ENCODE measurements around the gene GALNT6.

Gene GALNT6

GRCh38 chr12:51371295-51371953, 19.8 kb downstream of the GALNT6 start:
- no peak for DNase-seq (ENCODE audit: low read depth, low spot score)
- H3K4me3 ChIP-seq (ENCODE audit: low read length) = no peak overlapping the region
- no peak overlapping the region for H3K27ac ChIP-seq (ENCODE audit: low read length)
- no peaks in the 10 kb centered on the region for H3K9me3 ChIP-seq (ENCODE audit: control insufficient read depth, insufficient read depth, low read length)
- peaks cover 2% of the 10 kb centered on the region; the same call in 1 of the 2 replicates for H3K4me1 ChIP-seq (ENCODE audit: control insufficient read depth, insufficient read depth, low read length)
- H3K36me3 ChIP-seq (ENCODE audit: control insufficient read depth, insufficient read depth, low read length) = no peaks in the 10 kb centered on the region; the same call in 1 of the 2 replicates
- no peaks in the 10 kb centered on the region for H3K27me3 ChIP-seq (ENCODE audit: control insufficient read depth, insufficient read depth, low read length)
- WGBS (ENCODE audit: insufficient coverage, insufficient read length) = no CpG with 5 or more reads among the region's 8 CpGs

DNA sequence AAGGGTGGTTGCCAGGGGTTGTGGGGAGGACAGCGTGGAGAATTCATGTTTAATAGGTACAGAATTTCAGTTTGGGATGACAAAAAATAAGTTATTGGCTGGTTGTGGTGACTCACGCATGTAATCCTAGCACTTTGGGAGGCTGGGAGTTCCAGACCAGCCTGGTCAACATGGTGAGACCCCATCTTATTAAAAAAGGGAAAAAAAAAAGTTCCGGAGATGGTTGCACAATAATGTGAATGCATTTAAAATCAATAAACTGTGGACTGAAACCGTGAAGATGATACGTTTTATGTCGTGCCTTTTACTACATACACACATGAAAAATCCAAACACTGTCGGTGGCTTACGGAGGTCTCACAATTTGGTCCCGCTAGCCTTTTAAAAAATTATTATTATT, 20.5 kb downstream of the GALNT6 start:
- H3K27ac ChIP-seq (ENCODE audit: low read length) = no peak overlapping the region
- H3K9me3 ChIP-seq (ENCODE audit: control insufficient read depth, insufficient read depth, low read length) = no peaks in the 10 kb centered on the region
- no peaks in the 10 kb centered on the region for H3K27me3 ChIP-seq (ENCODE audit: control insufficient read depth, insufficient read depth, low read length)
- H3K4me3 ChIP-seq (ENCODE audit: low read length) = no peak overlapping the region
- WGBS (ENCODE audit: insufficient coverage, insufficient read length) = no CpG with 5 or more reads among the region's 9 CpGs
- peaks cover 2% of the 10 kb centered on the region; the same call in 1 of the 2 replicates for H3K4me1 ChIP-seq (ENCODE audit: control insufficient read depth, insufficient read depth, low read length)
- no peak for DNase-seq (ENCODE audit: low read depth, low spot score)
- no peaks in the 10 kb centered on the region; the same call in 1 of the 2 replicates for H3K36me3 ChIP-seq (ENCODE audit: control insufficient read depth, insufficient read depth, low read length)

DNA sequence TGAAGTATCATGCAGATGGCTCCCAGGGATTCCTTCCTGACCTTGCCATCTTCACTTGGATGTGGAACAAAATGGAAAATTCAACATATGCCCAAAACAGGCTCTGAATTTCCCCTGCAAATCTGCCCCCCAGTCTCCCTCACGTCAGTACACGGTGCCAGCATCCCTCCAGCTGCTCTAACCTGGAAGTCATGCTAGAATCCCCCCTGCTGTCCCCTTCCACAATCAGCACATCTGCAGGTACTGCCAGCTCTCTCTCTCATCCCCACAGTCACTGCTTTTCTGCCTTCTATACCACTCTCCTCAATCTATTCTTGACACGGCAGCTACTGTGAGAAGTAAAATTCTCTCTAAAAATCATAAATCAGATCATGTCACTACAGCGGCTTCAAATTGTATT, 21.6 kb downstream of the GALNT6 start:
- no CpG with 5 or more reads among the region's 4 CpGs for WGBS (ENCODE audit: insufficient coverage, insufficient read length)
- no peaks in the 10 kb centered on the region for H3K27me3 ChIP-seq (ENCODE audit: control insufficient read depth, insufficient read depth, low read length)
- no peaks in the 10 kb centered on the region for H3K9me3 ChIP-seq (ENCODE audit: control insufficient read depth, insufficient read depth, low read length)
- DNase-seq (ENCODE audit: low read depth, low spot score) = no peak
- H3K4me3 ChIP-seq (ENCODE audit: low read length) = no peak overlapping the region
- peaks cover 2% of the 10 kb centered on the region; the same call in 1 of the 2 replicates for H3K4me1 ChIP-seq (ENCODE audit: control insufficient read depth, insufficient read depth, low read length)
- no peak overlapping the region for H3K27ac ChIP-seq (ENCODE audit: low read length)
- H3K36me3 ChIP-seq (ENCODE audit: control insufficient read depth, insufficient read depth, low read length) = no peaks in the 10 kb centered on the region; the same call in 1 of the 2 replicates

DNA sequence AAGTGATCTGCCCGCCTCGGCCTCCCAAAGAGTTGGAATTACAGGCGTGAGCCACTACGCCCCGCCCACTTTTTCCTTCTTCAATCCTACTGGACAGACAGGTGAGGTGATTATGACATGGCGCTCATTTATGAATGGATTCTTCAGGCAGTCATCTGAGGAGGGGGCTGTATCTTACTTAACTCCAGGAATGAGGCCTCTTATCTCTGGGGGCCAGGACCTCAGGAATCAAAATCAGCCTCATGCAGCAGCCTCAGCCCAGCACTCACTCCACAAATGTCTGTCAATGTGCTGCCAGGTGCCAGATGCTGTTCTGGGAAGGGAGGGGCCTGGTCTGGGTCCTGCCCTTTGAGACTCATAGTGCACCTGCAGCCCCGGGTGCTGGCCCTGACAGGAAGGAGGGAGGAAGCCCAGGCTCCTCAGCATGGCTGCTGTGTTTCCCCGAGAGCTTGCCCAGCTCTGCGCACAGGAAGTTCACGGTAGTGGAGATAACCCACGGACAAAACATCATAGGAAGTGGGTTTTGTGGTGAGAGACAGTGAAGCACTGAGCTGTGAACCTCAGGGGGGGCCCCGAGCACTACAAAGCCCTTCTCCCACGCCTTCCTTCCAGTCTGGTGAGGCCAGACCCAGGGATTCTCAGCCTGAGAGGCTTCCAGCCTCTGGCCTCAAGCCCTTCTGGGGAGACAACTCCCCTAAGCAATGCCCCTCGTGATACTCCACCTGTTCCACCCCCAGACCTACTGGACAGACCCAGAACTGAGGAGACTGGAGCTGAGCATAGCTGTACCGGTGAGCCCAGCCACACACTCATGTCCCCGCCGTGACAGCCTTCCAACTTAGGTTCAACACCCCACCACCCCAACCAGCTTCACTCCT, 22.3 kb downstream of the GALNT6 start:
- Histone ChIP-seq H3K27ac (ENCODE audit: low read length) (no peak overlapping the region), H3K4me3 (ENCODE audit: low read length) (no peak overlapping the region), H3K27me3 (ENCODE audit: control insufficient read depth, insufficient read depth, low read length) (no peaks in the 10 kb centered on the region), H3K4me1 (ENCODE audit: control insufficient read depth, insufficient read depth, low read length) (peaks cover 2% of the 10 kb centered on the region; the same call in 1 of the 2 replicates), H3K36me3 (ENCODE audit: control insufficient read depth, insufficient read depth, low read length) (no peaks in the 10 kb centered on the region; the same call in 1 of the 2 replicates), H3K9me3 (ENCODE audit: control insufficient read depth, insufficient read depth, low read length) (no peaks in the 10 kb centered on the region)
- no CpG with 5 or more reads among the region's 17 CpGs for WGBS (ENCODE audit: insufficient coverage, insufficient read length)
- DNase-seq (ENCODE audit: low read depth, low spot score) = no peak

GRCh38 chr12:51365276-51365675, 25.9 kb downstream of the GALNT6 start:
- Histone ChIP-seq H3K4me3 (ENCODE audit: low read length) (no peak overlapping the region), H3K36me3 (ENCODE audit: control insufficient read depth, insufficient read depth, low read length) (no peaks in the 10 kb centered on the region), H3K9me3 (ENCODE audit: control insufficient read depth, insufficient read depth, low read length) (no peaks in the 10 kb centered on the region), H3K4me1 (ENCODE audit: control insufficient read depth, insufficient read depth, low read length) (no peaks in the 10 kb centered on the region), H3K27me3 (ENCODE audit: control insufficient read depth, insufficient read depth, low read length) (no peaks in the 10 kb centered on the region), H3K27ac (ENCODE audit: low read length) (no peak overlapping the region)
- WGBS (ENCODE audit: insufficient coverage, insufficient read length) = no CpG with 5 or more reads among the region's 10 CpGs
- no peak for DNase-seq (ENCODE audit: low read depth, low spot score)

DNA sequence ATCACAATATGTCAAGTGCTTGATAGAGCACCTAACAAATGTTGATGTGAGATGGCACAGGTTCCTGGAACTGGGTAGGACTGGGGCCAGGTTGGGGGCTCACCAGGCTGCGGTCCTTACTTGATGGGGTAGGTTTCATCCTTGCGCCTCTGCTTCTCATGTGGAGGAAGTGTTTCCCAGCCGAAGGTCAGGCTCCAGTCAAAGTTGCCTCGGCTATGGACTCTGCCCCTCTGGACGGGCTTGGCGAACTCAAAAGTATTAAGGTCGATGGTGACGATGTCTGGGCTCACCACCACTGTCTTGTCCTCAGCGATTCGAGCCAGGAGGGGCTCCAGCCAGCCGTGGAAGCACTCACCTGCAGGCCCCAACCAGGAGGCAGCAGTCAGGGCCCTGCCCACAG, 27.2 kb downstream of the GALNT6 start:
- H3K36me3 ChIP-seq (ENCODE audit: control insufficient read depth, insufficient read depth, low read length) = no peaks in the 10 kb centered on the region
- no peaks in the 10 kb centered on the region for H3K9me3 ChIP-seq (ENCODE audit: control insufficient read depth, insufficient read depth, low read length)
- H3K4me3 ChIP-seq (ENCODE audit: low read length) = no peak overlapping the region
- WGBS (ENCODE audit: insufficient coverage, insufficient read length) = no CpG with 5 or more reads among the region's 11 CpGs
- DNase-seq (ENCODE audit: low read depth, low spot score) = no peak
- H3K4me1 ChIP-seq (ENCODE audit: control insufficient read depth, insufficient read depth, low read length) = no peaks in the 10 kb centered on the region
- H3K27me3 ChIP-seq (ENCODE audit: control insufficient read depth, insufficient read depth, low read length) = no peaks in the 10 kb centered on the region
- no peak overlapping the region for H3K27ac ChIP-seq (ENCODE audit: low read length)

DNA sequence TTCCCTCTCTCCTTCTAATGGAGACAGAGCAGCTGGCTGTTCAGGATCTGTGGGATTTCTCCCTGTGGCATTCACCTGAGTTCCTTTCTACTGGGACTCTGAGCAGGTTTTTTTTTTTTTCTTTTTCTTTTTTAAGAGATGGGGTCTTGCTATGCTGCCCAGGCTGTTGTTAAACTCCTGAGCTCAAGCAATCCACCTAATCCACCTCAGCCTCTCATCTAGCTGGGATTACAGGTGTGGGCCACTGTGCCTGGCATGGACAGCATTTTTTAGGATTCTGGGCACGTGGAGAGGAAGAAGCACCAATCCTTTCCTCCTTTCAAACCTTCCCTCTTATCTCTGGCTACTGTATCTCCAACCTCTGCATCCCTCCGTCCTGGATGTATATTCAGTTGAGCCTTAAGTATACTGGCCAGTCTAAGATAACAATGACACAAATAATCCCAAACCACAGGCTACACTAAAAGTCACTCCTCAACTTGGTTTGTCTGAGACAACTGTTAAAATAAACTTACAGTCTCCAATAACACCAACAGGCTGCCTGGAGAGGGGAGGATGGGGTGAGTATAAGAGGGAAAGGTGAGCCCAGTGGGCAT, 28.4 kb downstream of the GALNT6 start:
- Histone ChIP-seq H3K4me1 (ENCODE audit: control insufficient read depth, insufficient read depth, low read length) (no peaks in the 10 kb centered on the region), H3K27ac (ENCODE audit: low read length) (no peak overlapping the region), H3K9me3 (ENCODE audit: control insufficient read depth, insufficient read depth, low read length) (no peaks in the 10 kb centered on the region), H3K27me3 (ENCODE audit: control insufficient read depth, insufficient read depth, low read length) (no peaks in the 10 kb centered on the region), H3K4me3 (ENCODE audit: low read length) (no peak overlapping the region), H3K36me3 (ENCODE audit: control insufficient read depth, insufficient read depth, low read length) (no peaks in the 10 kb centered on the region)
- no peak for DNase-seq (ENCODE audit: low read depth, low spot score)
- no CpG with 5 or more reads among the region's 2 CpGs for WGBS (ENCODE audit: insufficient coverage, insufficient read length)

GRCh38 chr12:51362307-51362706, 28.9 kb downstream of the GALNT6 start:
- H3K4me1 ChIP-seq (ENCODE audit: control insufficient read depth, insufficient read depth, low read length) = no peaks in the 10 kb centered on the region
- H3K27ac ChIP-seq (ENCODE audit: low read length) = no peak overlapping the region
- no peak overlapping the region for H3K4me3 ChIP-seq (ENCODE audit: low read length)
- WGBS (ENCODE audit: insufficient coverage, insufficient read length) = no CpG with 5 or more reads among the region's 6 CpGs
- H3K27me3 ChIP-seq (ENCODE audit: control insufficient read depth, insufficient read depth, low read length) = no peaks in the 10 kb centered on the region
- DNase-seq (ENCODE audit: low read depth, low spot score) = no peak
- no peaks in the 10 kb centered on the region for H3K9me3 ChIP-seq (ENCODE audit: control insufficient read depth, insufficient read depth, low read length)
- no peaks in the 10 kb centered on the region for H3K36me3 ChIP-seq (ENCODE audit: control insufficient read depth, insufficient read depth, low read length)

DNA sequence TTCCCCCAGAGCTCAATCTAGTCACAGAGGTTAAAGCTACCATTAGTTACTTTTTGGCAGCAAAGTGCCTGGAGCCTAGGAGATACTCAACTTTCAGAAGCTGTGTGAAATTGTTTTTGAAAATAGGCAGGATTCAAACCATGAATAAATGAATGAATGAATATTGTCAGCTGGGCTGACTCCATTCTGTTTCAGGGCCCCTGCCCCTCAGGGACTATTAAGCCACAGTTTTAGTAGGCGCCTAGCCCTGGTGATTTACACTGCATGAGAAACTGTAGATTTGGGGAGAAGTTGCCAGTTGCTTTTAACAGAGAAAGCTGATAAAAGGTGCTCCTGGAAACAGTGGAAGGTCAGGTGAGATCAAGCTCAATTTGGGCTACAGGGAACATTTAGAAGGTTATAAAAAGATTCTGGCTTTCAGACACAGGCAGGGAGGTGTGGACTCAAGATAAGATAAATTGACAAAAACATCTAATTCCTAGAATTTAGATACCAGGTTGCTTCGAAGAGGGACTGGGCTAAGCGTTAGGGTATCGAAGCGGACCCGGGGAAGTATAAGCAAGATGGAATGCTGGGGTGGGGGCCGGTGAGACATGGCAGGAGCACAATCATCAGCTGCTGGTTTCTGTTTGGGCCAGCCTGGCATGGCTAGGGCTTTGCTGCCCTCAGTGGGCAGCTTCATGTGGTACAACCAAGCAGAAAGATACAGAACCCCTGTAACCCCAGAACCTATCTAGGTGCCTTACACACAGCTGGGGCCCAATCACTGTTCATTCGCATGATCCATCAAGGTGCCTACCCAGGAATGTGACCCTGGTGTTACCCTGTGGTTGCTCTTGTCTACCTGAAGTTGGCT, 29.8 kb downstream of the GALNT6 start:
- no peak overlapping the region for H3K4me3 ChIP-seq (ENCODE audit: low read length)
- no peaks in the 10 kb centered on the region for H3K36me3 ChIP-seq (ENCODE audit: control insufficient read depth, insufficient read depth, low read length)
- no peak for DNase-seq (ENCODE audit: low read depth, low spot score)
- WGBS (ENCODE audit: insufficient coverage, insufficient read length) = no CpG with 5 or more reads among the region's 8 CpGs
- H3K27me3 ChIP-seq (ENCODE audit: control insufficient read depth, insufficient read depth, low read length) = no peaks in the 10 kb centered on the region
- H3K27ac ChIP-seq (ENCODE audit: low read length) = no peak overlapping the region
- H3K4me1 ChIP-seq (ENCODE audit: control insufficient read depth, insufficient read depth, low read length) = no peaks in the 10 kb centered on the region
- no peaks in the 10 kb centered on the region for H3K9me3 ChIP-seq (ENCODE audit: control insufficient read depth, insufficient read depth, low read length)

- WGBS (ENCODE audit: insufficient coverage, insufficient read length) = no CpG with 5 or more reads among the region's 2 CpGs
- DNase-seq (ENCODE audit: low read depth, low spot score) = no peak
- Histone ChIP-seq H3K4me3 (ENCODE audit: low read length) (no peak overlapping the region), H3K4me1 (ENCODE audit: control insufficient read depth, insufficient read depth, low read length) (no peaks in the 10 kb centered on the region), H3K27me3 (ENCODE audit: control insufficient read depth, insufficient read depth, low read length) (no peaks in the 10 kb centered on the region), H3K9me3 (ENCODE audit: control insufficient read depth, insufficient read depth, low read length) (no peaks in the 10 kb centered on the region), H3K36me3 (ENCODE audit: control insufficient read depth, insufficient read depth, low read length) (no peaks in the 10 kb centered on the region), H3K27ac (ENCODE audit: low read length) (no peak overlapping the region)
Observed at GRCh38 chr12:51360315-51360714, 30.9 kb downstream of the GALNT6 start.
